Activated naive CD8-positive, alpha-beta T cell (primary cell): ENCODE measurements around the gene CD180.

ENCODE experiments used
- H3K27ac Mint-ChIP-seq: one replicate; pipeline ENCODE4 v1.8.0; 2021; ENCODE audit warnings: mixed read lengths
- H3K27me3 Mint-ChIP-seq: one replicate; pipeline ENCODE4 v1.8.0; 2021; ENCODE audit warnings: mixed read lengths
- H3K36me3 Mint-ChIP-seq: one replicate; pipeline ENCODE4 v1.8.0; 2021; ENCODE audit warnings: mixed read lengths
- H3K4me1 Mint-ChIP-seq: one replicate; pipeline ENCODE4 v1.8.0; 2021; ENCODE audit warnings: low read depth, mixed read lengths
- H3K4me3 Mint-ChIP-seq: one replicate; pipeline ENCODE4 v1.8.0; 2021; ENCODE audit warnings: mild to moderate bottlenecking, mixed read lengths
- H3K9me3 Mint-ChIP-seq: one replicate; pipeline ENCODE4 v1.8.0; 2021; ENCODE audit warnings: low read depth, mixed read lengths

CD180 gene

GRCh38 chr5:67201897-67202549 lies 5.4 kb upstream of the CD180 start:
- Mint-ChIP-seq H3K4me3 (no peak overlapping the region), H3K4me1 (peaks cover 85% of the 10 kb centered on the region)

GRCh38 chr5:67200809-67201562 lies 4.4 kb upstream of the CD180 start:
- H3K27ac Mint-ChIP-seq: peak overlapping the region; percentile 17

More at GRCh38 chr5:67201897-67202549, 5.4 kb upstream of the CD180 start:
- Mint-ChIP-seq H3K36me3 (no peaks in the 10 kb centered on the region), H3K9me3 (no peaks in the 10 kb centered on the region), H3K27ac (peak overlapping the region; percentile 34), H3K27me3 (no peaks in the 10 kb centered on the region)

GRCh38 chr5:67199859-67200258 lies 3.3 kb upstream of the CD180 start:
- H3K27me3 Mint-ChIP-seq: no peaks in the 10 kb centered on the region
- H3K27ac Mint-ChIP-seq: no peak overlapping the region
- H3K9me3 Mint-ChIP-seq: no peaks in the 10 kb centered on the region
- peaks cover 69% of the 10 kb centered on the region for H3K4me1 Mint-ChIP-seq
- H3K36me3 Mint-ChIP-seq: no peaks in the 10 kb centered on the region
- no peak overlapping the region for H3K4me3 Mint-ChIP-seq

More at GRCh38 chr5:67200809-67201562, 4.4 kb upstream of the CD180 start:
- no peaks in the 10 kb centered on the region for H3K36me3 Mint-ChIP-seq
- H3K4me3 Mint-ChIP-seq: no peak overlapping the region
- peaks cover 77% of the 10 kb centered on the region for H3K4me1 Mint-ChIP-seq
- no peaks in the 10 kb centered on the region for H3K27me3 Mint-ChIP-seq
- no peaks in the 10 kb centered on the region for H3K9me3 Mint-ChIP-seq

- H3K27ac Mint-ChIP-seq: no peak overlapping the region
- H3K4me1 Mint-ChIP-seq: peaks cover 64% of the 10 kb centered on the region
- H3K4me3 Mint-ChIP-seq: no peak overlapping the region
Measured at GRCh38 chr5:67198917-67199316, 2.3 kb upstream of the CD180 start.

GRCh38 chr5:67197536-67197935 lies 937 bp upstream of the CD180 start:
- H3K9me3 Mint-ChIP-seq: no peaks in the 10 kb centered on the region
- H3K4me3 Mint-ChIP-seq: no peak overlapping the region
- no peak overlapping the region for H3K27ac Mint-ChIP-seq
- H3K36me3 Mint-ChIP-seq: peaks cover 3% of the 10 kb centered on the region
- peaks cover 53% of the 10 kb centered on the region for H3K4me1 Mint-ChIP-seq
- no peaks in the 10 kb centered on the region for H3K27me3 Mint-ChIP-seq

More at GRCh38 chr5:67198917-67199316, 2.3 kb upstream of the CD180 start:
- H3K36me3 Mint-ChIP-seq: no peaks in the 10 kb centered on the region
- no peaks in the 10 kb centered on the region for H3K27me3 Mint-ChIP-seq
- no peaks in the 10 kb centered on the region for H3K9me3 Mint-ChIP-seq

GRCh38 chr5:67195406-67196275 lies 958 bp downstream of the CD180 start:
- Mint-ChIP-seq H3K4me1 (peaks cover 37% of the 10 kb centered on the region), H3K27me3 (no peaks in the 10 kb centered on the region), H3K27ac (no peak overlapping the region), H3K4me3 (no peak overlapping the region), H3K36me3 (peaks cover 8% of the 10 kb centered on the region), H3K9me3 (no peaks in the 10 kb centered on the region)

GRCh38 chr5:67194166-67194565 lies 2.4 kb downstream of the CD180 start:
- Mint-ChIP-seq H3K9me3 (no peaks in the 10 kb centered on the region), H3K36me3 (peaks cover 8% of the 10 kb centered on the region), H3K27me3 (no peaks in the 10 kb centered on the region), H3K27ac (no peak overlapping the region), H3K4me3 (no peak overlapping the region), H3K4me1 (peaks cover 29% of the 10 kb centered on the region)

- H3K4me3 Mint-ChIP-seq: no peak overlapping the region
- H3K27ac Mint-ChIP-seq: no peak overlapping the region
- H3K4me1 Mint-ChIP-seq: peaks cover 29% of the 10 kb centered on the region
- H3K9me3 Mint-ChIP-seq: no peaks in the 10 kb centered on the region
- H3K27me3 Mint-ChIP-seq: no peaks in the 10 kb centered on the region
- H3K36me3 Mint-ChIP-seq: peaks cover 8% of the 10 kb centered on the region
Measured at GRCh38 chr5:67193439-67193807, 3.2 kb downstream of the CD180 start.

GRCh38 chr5:67192719-67193438 lies 3.7 kb downstream of the CD180 start:
- no peak overlapping the region for H3K27ac Mint-ChIP-seq
- H3K36me3 Mint-ChIP-seq: peaks cover 8% of the 10 kb centered on the region
- no peak overlapping the region for H3K4me3 Mint-ChIP-seq

GRCh38 chr5:67190861-67191260 lies 5.7 kb downstream of the CD180 start:
- no peak overlapping the region for H3K4me3 Mint-ChIP-seq
- H3K36me3 Mint-ChIP-seq: peaks cover 8% of the 10 kb centered on the region
- no peaks in the 10 kb centered on the region for H3K9me3 Mint-ChIP-seq
- no peaks in the 10 kb centered on the region for H3K27me3 Mint-ChIP-seq
- H3K4me1 Mint-ChIP-seq: peaks cover 38% of the 10 kb centered on the region
- no peak overlapping the region for H3K27ac Mint-ChIP-seq

More at GRCh38 chr5:67192719-67193438, 3.7 kb downstream of the CD180 start:
- H3K27me3 Mint-ChIP-seq: no peaks in the 10 kb centered on the region
- no peaks in the 10 kb centered on the region for H3K9me3 Mint-ChIP-seq
- peaks cover 29% of the 10 kb centered on the region for H3K4me1 Mint-ChIP-seq

- Mint-ChIP-seq H3K4me1 (peaks cover 35% of the 10 kb centered on the region), H3K27ac (no peak overlapping the region), H3K27me3 (no peaks in the 10 kb centered on the region), H3K4me3 (no peak overlapping the region), H3K36me3 (peaks cover 8% of the 10 kb centered on the region), H3K9me3 (no peaks in the 10 kb centered on the region)
Measured at GRCh38 chr5:67190410-67190809, 6.2 kb downstream of the CD180 start.

GRCh38 chr5:67189931-67190330 lies 6.7 kb downstream of the CD180 start:
- peaks cover 35% of the 10 kb centered on the region for H3K4me1 Mint-ChIP-seq
- H3K27ac Mint-ChIP-seq: no peak overlapping the region
- H3K9me3 Mint-ChIP-seq: no peaks in the 10 kb centered on the region
- H3K27me3 Mint-ChIP-seq: no peaks in the 10 kb centered on the region
- no peak overlapping the region for H3K4me3 Mint-ChIP-seq
- H3K36me3 Mint-ChIP-seq: peaks cover 8% of the 10 kb centered on the region

- Mint-ChIP-seq H3K27ac (no peak overlapping the region), H3K36me3 (peaks cover 8% of the 10 kb centered on the region), H3K9me3 (no peaks in the 10 kb centered on the region), H3K4me3 (no peak overlapping the region), H3K27me3 (no peaks in the 10 kb centered on the region), H3K4me1 (peaks cover 31% of the 10 kb centered on the region)
Measured at GRCh38 chr5:67189079-67189354, 7.6 kb downstream of the CD180 start.

GRCh38 chr5:67188274-67189078 lies 8.1 kb downstream of the CD180 start:
- Mint-ChIP-seq H3K4me1 (peaks cover 31% of the 10 kb centered on the region), H3K4me3 (no peak overlapping the region), H3K27ac (peak overlapping the region; percentile 17)

More at GRCh38 chr5:67188274-67189078, 8.1 kb downstream of the CD180 start:
- no peaks in the 10 kb centered on the region for H3K9me3 Mint-ChIP-seq
- peaks cover 8% of the 10 kb centered on the region for H3K36me3 Mint-ChIP-seq
- no peaks in the 10 kb centered on the region for H3K27me3 Mint-ChIP-seq
